GM21526 (cell line): Measurements from ENCODE around the gene FBN2.
"Not testable (repeated sequence)": the region's sequence is repeated elsewhere in the genome, so short reads cannot be mapped to it uniquely, and the experiment has no call there.

ENCODE experiments used
- ATAC-seq: cut with Tn5 transposase; IDR thresholded peaks from one replicate; pipeline ENCODE4 v1.9.1; 2021; ENCODE audit warnings: moderate library complexity; ENCODE audit not compliant: unreplicated experiment, low FRiP score

FBN2 gene

GRCh38 chr5:128331261-128331660, 206.8 kb downstream of the FBN2 start:
- ATAC-seq = no peak

- ATAC-seq = no peak
Measured at GRCh38 chr5:128329386-128329939, 208.6 kb downstream of the FBN2 start.

DNA sequence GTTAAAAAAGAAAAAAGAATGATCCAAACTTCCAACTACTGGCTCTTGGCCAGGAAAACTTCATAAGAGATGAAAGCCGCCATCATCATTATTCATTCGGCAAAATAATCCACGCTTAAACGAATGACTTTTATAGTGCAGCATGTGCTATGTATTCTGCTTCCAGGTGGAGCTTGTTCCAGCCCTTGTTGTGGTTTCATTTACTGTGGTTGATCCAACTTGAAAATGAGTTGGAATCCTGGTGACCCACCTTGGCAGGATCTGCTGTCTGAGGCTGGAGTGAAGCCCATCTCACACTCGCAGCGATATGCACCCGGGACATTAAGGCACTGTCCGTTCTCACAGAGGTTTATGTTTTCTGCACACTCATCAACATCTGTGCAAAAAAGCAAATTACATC, 209.6 kb downstream of the FBN2 start:
- no peak for ATAC-seq

- ATAC-seq = no peak
Measured at GRCh38 chr5:128328007-128328406, 210.0 kb downstream of the FBN2 start.

GRCh38 chr5:128321418-128321817, 216.6 kb downstream of the FBN2 start:
- not testable (repeated sequence) for ATAC-seq

DNA sequence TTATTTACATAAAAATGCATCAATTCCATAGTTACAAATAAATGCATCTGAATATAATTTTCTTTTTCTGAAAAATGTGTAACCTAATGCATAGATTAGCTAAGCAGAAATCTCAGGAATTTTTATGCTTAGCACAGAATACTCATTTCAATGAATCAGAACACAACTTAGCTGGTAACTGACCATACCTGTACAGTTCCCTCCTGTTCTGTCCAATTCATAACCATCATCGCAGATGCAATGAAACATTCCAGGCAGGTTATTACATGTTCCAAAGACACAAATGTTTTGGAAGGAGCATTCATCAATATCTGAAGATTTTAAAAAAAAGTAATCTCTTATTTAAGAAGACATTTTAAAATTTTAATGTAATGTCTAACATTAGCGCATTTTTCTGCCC, 219.4 kb downstream of the FBN2 start:
- no peak for ATAC-seq

GRCh38 chr5:128317481-128317880, 220.6 kb downstream of the FBN2 start:
- ATAC-seq = no peak

GRCh38 chr5:128315671-128316070, 222.4 kb downstream of the FBN2 start:
- no peak for ATAC-seq

DNA sequence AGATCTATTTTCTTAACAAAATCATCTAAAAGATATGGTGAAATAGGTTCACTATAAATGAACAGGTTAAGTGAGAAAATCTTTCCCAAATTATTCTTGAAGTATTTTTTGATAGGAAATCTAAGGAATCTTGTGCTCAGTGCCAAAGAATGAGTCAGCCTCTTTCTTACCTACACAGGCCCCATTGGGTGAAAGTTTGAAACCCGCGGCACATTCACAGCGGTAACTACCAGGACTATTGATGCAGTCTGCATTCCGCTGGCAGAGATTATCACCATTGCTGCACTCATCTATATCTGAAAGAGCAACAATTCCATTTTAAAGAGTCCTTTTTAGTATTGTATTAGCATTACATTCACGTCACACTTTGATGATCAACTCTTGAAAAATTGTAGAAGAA, 232.7 kb downstream of the FBN2 start:
- no peak for ATAC-seq

DNA sequence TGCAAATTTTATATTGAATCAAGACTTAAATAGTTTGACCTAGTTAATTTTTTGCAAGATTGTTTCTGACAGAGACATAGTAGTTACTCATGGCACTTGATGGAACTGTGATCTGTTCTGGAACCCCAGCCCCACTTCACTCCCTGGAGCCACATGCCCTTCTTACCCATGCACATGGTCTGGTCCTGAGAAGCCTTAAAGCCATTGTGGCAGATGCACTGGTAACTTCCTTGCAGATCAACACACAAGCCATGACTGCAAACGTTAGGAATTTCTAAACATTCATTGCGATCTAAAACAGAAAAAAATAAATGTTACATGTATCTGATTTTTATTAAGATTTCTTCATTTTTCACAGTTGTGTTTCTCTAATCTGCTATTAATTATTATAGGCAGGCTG, 233.3 kb downstream of the FBN2 start:
- ATAC-seq = no peak

- ATAC-seq = no peak
Measured at GRCh38 chr5:128304088-128304487, 234.0 kb downstream of the FBN2 start.

DNA sequence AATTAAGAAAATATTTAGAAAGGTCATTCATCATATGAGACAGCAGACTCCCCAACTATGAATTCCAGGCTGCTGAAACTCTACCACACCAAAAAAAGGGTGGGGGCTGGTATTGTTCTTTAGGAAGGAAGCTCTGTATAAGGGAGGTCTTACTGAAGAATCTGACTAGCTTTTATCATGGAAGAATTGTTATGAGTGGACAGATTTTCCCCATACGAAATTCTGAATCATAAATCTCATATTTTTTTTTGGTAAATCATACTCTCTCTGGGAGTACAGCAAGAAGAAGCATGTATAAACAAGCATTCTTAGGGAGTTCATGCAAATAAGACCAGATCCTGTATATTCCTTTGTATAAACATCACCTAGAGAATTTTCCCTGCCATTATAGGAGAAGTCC, 234.5 kb downstream of the FBN2 start:
- ATAC-seq = no peak

- ATAC-seq = no peak
Measured at GRCh38 chr5:128300181-128300580, 237.9 kb downstream of the FBN2 start.

DNA sequence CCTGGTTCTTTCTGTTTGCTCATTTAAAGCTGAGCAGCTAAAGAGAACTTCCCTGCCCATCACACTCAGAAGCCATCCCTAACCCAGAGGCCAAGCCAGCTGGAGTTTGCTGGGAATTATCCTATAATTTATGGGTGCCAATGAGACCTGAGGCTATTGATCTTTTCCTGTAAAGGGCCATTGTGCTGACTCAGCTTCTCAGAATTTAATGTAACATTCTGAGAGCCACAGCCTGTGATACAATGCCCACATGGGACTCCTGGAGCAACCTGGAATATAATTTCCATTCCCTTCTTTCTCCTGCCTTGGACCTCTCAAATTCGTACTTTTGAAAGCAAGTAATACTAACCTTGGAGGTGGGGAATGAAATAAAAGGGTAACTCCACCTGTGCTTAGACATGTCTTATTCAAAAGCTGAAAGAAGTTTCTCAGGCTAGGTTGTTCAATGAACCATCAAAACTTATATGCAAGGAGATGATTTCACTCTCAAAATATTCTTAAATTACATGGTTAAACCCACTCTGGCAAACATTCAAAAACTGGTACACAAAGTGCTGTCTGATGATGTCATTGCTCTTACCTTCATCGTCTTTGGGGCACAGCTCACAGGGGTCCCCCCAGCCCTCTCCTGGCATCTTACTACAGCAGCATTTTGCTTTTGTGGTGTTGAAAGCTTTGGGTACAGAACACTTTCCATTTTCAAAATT, 247.7 kb downstream of the FBN2 start:
- ATAC-seq = no peak

DNA sequence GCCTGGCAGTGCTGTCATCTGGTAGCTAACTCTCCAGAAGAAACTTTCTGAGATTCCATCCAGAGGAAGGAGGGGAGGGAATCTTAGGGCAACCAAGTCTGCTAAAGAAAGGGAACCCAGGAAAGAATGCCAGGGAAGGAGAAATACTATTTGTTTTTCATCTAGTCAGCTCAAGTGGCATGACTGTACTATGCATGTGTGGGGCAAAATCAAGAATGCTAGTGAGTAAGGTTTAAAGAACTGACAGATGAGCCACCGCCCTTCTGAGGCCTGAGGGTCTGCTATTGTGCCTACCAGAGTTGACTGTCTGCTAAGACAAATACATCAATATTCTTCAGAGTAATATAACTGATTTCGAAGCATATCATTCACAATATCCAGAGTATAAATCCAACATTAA, 250.3 kb downstream of the FBN2 start:
- ATAC-seq = no peak

GRCh38 chr5:128284236-128284635, 253.8 kb downstream of the FBN2 start:
- ATAC-seq = no peak

- ATAC-seq = no peak
Measured at GRCh38 chr5:128279345-128279744, 258.7 kb downstream of the FBN2 start.

- no peak for ATAC-seq
Measured at GRCh38 chr5:128276537-128277216, 261.4 kb downstream of the FBN2 start.

- ATAC-seq = no peak
Measured at GRCh38 chr5:128274441-128274840, 263.6 kb downstream of the FBN2 start.

- ATAC-seq = no peak
Measured at GRCh38 chr5:128273736-128274135, 264.3 kb downstream of the FBN2 start.

GRCh38 chr5:128271859-128272464, 266.1 kb downstream of the FBN2 start:
- ATAC-seq = no peak

DNA sequence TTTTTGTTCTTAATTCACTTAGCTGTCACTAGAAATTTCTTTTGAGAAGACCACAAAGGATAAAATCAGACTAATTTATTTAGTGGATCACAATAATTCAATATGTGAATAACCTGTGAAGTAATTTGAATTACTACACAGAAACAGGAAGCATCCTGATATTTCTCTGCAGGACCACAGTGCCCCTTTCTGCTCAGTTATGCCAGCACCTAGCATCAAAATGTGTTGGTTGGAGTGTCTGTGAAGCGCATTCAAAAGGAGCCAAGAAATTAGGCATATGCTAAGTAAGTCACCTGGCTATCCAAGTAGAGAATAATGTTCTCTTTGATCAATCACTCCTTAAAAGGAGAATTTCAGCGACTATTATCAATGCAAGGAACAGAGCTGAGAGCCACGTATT, 267.0 kb downstream of the FBN2 start:
- no peak for ATAC-seq
